HG03565 (cell line): ENCODE measurements around the gene ST7.
A peak's percentile ranks its signal among the peaks of the same experiment; 100 is the strongest.

ENCODE experiments used
- ATAC-seq: cut with Tn5 transposase; IDR thresholded peaks from one replicate; pipeline ENCODE4 v1.9.1; 2021; ENCODE audit warnings: mild to moderate bottlenecking, moderate library complexity; ENCODE audit not compliant: unreplicated experiment

The ST7 gene

DNA sequence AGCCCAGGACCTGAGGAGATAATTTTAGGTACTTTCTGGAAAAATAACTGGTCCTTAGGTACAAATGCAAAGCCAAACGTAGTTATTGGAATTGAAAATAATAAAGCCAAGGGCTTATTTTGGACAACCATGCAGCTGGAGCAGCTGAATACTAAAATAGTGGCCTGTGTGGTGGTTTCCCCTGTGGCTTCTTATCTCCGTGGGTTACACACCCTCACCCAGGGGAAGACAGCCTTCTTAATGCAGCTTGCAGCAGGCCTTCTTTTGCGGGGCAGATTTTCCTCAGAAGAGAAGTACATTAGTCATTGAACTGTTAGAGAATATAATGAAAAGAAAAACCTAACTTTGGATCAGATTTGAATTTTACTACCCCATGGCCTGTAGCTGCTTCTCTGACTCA lies 133.5 kb downstream of the ST7 start:
- no peak for ATAC-seq

DNA sequence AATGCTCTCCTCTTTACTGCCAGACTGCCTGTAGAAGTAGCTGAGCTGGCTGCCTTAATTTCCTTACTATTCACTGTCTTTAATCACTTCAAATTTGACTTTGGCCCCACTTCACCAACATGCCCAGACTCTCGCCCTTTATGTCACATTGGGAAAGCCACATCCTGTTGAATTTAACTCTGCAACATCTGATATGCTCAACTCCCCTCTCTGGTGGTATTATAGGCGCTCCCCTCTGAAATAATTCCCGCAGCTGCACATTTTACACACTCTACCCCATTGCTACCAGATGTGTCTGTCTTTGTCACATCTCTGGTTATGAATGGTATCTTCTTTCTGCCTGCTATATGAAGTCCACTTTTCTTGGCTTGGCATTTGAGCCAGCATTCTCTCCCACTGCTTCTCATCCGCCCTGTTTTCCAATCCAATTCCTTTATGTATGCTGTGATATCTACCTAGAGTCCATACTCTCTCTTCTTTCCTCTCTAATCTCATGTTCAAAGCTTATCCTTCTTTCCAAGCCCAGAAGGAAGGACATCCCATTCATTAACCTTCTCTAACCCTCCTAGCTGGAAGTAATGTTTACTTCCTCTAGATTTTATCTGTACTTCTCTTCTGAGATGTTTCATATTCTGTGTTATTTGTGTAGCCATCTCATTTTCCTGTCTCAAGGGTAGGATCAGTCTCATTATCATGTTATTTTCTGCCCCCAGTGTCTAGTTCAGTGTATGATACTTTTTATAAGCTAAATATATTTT lies 134.5 kb downstream of the ST7 start:
- ATAC-seq, result no peak

DNA sequence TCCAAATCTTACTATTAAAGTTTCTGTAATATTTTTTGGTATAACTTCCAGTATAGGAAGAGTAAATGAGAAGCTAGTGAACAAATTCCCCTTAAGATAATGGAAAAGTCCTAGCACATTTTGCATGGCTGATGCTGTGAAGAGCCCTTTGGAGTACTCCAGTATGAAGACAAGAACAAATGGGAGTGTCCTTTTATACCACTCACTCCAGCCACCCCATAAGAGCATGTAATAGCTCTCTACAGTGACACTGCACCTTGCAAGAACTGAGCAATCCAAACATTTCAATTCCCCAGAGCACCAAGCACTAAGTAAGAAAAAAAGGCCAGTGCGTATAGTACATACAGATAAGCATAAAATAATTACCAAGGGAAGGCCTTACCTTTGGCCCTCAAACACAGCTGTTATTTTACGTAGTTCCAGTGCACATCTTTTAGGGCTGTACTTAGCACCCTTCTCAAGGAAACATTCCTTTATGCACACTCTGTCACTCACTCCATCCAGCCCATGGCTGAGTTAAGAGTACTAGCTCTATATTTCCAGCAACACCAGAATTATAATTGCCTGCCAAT lies 135.4 kb downstream of the ST7 start:
- ATAC-seq, result no peak

DNA sequence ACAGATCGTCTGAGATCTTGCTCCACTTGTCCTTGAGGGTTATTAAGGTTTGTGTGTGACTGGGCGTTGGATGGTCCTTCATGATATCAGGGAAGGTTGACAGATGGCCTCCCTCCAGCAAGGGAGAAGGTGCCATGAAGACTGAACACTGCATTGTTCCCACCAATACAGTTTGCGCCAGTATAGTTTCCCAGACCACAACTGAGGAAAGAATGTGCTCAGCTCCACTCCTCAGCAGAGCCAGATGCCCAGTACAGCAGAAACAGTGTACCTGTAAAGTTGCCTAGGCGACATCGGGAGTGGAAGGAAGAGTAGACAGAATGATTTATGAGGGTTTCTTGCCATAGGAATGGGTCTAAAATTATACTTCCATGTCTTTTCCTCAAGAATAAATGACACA lies 137.5 kb downstream of the ST7 start:
- ATAC-seq, result no peak

DNA sequence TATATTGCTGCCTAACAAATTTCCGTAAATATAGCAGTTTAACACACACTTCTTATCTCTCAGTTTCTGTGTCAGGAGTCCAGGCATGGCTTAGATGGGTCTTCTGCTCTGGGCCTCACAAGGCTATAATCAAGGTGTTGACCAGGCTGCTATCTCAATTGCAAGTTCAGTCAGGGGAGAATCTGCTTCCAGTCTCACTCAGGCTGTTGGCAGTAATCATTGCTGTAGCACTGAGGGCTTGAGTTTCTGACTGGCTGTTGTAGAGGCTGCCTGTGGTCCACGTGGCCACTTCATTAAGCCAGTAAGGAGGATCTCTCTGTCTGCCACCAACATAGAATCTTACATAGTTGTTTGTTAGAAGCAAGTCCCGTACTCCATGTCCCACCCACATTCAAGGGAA lies 138.4 kb downstream of the ST7 start:
- no peak for ATAC-seq

DNA sequence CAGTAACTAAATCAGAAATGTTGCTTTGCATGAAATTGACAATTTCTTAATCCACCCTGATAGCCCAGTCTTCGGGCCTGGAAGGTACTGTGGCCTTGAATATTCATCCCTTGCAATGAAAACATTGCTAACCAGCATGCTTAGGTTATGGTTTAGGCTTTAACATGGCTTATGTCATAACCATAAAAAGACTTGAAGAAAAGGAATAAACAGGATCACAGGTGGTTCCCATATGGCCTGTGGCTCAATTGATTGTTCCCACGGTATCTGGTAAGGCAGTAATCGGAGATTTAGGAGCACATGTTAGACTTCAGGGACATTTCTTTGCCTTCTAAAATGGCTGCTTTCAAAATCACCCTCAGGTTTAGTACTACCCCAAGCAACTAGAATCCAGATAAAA lies 139.5 kb downstream of the ST7 start:
- ATAC-seq, result no peak

DNA sequence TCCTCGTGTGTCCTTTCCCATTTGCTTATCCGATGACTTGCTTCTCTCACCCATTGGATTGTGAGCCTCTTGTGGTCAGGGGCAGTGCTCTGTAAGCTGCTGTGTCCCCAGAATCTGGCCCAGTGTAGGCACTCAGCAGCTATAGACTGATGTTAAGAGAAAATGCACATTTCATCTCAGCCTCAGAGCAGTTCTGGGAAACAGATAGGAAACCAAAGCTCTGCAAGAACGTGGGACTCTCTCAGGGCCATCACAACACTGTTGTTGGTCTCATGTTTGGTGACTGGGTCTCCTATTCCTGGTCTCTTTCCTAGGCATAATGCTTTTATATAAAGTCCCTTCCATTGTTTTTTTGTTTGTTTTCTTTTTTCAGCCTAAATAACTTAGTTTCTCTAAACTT lies 141.2 kb downstream of the ST7 start:
- no peak for ATAC-seq

DNA sequence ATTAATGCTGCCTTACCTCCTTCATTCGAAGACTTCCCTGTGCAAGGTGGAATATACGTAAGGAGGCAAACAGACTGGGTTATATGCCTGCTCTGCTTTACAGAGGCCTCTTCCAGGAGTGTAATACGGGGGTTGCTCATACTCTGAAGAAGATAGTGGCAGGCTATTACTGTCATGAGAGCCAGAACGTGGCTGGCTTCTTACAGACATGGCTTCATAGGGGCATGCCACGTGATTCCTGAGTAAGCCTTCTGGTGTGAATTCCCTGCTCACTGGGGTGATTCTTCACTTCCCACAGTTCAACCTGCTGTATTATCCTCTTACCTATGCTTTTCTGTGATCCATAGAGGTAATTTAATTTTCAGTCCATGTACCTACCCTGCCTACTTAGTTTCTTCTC lies 141.8 kb downstream of the ST7 start:
- ATAC-seq, result no peak

DNA sequence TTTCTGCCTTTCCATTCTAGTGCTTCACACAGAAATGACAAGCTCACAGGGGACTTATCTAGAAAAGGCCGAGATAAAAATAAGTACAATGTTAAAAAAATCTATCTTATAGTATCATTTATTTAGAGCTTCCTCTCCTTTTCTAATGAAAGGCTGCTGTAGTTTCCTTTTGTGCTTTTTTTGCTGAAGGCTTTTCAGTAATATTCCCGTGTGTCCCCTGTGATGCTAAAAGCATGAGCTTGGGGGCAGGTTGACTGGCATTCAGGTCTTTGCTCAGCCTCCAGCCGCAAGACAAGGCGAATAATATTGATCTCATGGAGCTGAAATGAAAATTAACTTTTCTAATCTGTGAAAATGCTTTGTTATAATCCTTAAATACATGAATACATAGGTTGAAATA lies 143.0 kb downstream of the ST7 start:
- ATAC-seq, result no peak

DNA sequence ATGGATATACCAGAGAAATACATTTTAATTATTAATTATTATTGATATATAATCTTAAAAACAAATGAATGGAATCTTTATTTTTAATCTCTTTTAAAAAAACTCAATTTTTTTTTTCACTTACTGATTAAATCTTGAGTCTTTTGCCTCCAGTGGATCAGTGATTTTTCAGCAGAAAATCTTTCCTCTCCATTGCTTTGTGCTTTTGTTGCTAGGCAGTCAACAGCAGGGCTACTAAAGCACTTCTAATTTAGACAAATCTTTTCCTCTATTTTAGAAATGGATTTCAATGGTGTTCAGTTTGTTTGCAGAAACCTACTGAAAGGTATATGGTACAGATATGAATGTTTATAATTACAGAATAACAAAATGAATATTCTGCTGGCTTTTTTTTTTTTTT lies 143.6 kb downstream of the ST7 start:
- ATAC-seq, result no peak

DNA sequence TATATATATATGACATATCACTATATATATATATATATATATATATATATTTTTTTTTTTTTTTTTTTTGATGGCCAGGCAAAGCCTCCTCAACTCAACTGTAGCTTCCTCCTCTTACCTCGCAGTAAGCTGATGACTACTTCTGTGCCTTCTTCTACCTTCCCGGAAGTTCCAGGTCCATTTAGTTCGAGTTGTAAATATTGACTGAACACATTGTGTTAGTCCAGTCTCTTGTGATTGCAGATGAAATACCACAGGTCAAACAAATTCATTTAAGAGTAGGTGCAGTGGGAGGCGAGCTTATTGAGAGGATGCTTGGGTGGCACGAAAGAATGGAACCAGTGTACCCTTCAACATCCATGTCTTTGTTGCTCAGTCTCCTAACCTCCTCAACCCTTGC lies 144.6 kb downstream of the ST7 start:
- ATAC-seq, result no peak

DNA sequence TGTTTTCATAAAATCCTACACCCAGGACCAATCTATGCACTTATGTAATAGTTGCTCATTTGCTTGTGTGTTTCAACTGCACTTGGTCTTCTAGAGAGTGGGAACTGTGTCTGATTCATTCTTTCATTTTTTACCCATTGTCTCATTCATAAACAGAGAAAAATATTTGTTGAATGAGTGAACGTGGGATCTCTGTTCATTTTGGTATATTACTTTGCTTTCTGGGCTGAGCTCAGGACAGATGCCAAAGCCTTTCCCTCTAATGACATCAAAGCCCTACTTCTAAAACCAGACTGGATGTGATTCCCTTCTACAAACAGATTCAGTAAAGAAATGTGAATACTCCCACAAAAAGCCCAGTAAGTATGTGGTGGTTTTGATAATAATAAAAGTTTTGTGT lies 145.2 kb downstream of the ST7 start:
- no peak for ATAC-seq

DNA sequence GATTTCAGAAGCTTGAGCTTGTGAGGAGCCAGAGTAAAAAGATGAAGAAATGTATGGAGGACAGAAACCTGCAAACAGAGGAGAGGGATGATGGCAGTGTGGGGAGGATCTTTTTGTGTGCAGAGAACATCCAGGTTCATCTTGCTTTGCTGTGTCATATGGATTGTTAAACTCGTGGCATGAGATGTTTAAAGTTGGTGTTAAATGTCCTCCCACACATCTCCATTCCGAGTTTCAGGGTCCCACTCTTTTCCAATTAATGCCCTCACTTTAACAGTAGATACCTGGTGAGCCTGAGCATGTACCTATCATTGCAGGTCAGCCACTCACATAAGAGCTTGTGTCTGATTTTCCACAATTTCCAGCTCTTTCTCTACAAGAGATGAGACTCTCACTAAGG lies 147.7 kb downstream of the ST7 start:
- ATAC-seq, result no peak

DNA sequence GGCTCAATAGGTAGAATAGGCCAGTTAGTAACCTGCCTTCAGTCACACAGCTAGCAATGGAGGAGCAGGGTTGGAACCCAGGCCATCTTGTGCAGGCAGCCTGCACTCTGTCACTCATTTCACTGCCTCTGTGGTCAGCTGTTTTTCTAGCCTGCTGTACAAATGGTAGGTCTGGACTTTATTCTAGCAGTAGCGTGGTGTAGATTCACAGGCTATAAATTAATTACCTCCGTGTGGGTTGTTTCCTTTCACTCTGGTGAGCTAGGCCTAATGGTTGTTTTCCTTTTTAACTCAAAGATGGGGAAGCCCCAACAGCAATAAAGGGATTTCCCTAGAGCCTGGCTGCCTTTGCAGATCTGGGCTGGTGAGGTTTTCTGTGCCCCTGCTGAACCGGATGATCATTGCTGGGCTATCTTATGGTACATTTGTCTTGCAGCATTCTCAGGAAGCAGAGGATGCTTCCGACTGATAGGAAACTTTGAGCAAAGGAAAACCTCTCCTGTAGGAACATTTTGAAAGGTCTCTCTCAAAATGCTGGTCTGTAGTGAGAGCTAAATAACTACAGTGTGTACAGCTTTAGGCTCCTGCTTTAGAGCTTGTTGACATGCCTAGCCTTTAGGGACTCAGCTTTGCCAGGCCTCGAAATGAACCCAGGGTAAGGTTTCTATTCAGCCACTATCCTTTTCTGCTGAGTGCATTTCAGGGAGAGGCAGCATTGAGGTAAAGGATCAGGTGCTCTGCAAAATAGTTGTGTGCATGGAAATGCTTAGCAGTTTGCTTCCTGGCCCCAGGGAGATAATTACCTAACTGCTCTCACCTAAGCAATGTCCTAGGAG lies 157.4 kb downstream of the ST7 start:
- ATAC-seq, result peak; percentile 90

DNA sequence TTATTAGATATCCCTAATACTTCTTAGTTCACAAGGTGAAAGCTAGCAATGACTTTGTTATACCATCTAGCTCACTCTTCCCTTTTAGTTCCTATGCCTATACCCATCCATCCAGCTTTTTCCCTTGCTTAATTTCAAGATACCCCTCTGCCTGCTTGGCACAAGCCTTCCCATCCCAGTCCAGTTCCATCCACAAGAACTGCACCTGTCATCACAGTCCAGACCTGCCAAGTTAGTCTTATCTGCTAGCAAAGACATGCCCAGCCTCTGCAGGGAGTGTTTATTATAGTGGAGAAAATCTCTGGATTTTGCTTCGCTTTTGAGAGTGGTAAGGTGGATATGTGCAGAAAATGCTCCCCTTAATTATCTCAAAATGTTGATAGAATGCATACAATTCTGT lies 158.2 kb downstream of the ST7 start:
- no peak for ATAC-seq

DNA sequence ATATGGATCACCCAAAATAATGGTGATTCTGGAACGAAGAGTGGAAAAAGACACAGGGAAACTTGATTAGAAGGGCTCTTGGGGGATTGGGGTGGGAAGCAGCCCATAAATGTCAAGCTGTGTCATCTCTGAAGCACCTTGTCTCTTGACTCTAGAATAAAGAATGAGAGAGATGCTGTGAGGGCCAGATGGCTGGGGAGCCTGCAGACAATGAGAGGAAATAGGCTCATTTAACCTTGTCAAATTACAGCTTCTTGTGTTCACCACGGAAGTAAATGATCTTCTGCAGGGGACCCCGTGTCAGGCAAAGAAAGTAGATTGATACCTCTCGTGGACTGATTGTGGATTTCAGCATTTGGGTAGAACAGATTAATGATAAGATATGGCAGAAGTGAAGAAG lies 159.3 kb downstream of the ST7 start:
- ATAC-seq, result no peak

DNA sequence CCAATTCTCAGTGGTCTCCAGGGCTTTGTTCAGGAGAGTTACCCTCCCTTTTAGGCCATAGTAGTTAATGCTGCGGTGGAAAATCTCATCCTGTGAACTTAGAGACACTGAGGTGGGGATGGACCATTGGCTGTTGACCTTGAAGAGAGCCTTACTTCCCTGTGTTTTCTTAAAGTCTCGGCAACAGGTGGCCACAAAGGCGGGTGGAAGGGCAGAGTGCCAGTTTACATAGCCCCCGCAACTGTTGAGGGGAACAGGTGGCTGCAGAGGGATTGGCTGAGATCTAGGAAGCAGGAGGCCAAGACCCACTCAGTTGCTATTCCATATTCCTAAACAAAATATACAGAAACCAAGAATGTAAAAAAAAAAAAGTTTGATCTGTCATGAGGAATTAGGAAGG lies 160.6 kb downstream of the ST7 start:
- no peak for ATAC-seq

DNA sequence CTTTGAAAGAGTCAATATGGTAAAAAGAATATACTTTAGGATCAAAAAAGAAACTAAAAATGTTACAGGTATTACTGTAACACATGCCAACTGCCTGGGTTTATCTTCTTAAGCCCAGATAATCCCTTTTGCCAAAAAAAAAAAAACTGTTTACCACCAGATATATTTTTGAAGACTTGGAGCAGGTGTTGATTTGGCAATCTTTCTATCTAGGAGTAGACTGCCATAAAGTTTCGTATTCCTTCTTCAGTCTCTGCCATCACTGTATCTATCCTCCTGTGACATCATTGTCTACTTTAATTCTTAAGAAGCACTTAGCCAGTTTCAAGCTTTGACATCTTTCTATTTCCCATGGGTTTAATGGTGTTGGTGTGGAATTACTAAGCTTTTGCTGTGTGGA lies 161.0 kb downstream of the ST7 start:
- no peak for ATAC-seq

DNA sequence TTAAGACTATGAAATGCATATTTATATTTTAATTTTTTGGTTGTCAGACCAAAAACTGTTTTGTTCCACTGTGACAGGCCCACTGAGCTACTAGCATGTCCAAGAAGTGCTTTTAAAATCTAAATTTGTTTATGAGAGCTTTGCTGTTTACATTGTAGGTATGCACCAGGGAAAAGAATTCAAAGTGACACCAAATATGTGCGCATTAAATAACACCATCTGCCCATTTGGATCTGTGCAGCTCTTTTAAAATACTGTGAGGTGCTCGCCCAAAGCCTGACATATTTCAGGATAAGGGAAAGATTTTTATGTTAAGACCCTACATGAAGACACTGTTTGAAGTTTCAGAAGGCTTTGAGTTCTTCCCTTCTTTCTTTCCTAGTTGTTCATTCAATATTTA lies 162.9 kb downstream of the ST7 start:
- no peak for ATAC-seq

DNA sequence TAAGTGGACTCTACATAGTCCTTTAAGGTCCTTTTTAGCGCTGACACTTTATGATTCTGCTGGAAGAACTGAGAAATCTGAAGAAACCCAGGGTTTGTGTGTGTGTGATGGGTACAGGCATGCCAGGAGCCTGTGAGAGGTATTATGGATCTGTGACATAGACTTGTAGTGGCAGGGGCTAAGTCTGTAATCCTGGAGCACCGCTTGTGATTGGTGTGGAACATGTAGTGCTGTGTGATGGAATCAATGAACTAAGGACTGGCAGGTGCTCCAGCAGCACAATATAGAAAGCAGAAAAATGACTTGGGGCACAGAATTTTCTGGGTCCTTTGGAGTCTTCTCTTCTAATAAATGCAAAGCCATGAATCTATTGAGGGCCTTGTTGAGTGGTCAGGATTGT lies 163.9 kb downstream of the ST7 start:
- ATAC-seq, result no peak

DNA sequence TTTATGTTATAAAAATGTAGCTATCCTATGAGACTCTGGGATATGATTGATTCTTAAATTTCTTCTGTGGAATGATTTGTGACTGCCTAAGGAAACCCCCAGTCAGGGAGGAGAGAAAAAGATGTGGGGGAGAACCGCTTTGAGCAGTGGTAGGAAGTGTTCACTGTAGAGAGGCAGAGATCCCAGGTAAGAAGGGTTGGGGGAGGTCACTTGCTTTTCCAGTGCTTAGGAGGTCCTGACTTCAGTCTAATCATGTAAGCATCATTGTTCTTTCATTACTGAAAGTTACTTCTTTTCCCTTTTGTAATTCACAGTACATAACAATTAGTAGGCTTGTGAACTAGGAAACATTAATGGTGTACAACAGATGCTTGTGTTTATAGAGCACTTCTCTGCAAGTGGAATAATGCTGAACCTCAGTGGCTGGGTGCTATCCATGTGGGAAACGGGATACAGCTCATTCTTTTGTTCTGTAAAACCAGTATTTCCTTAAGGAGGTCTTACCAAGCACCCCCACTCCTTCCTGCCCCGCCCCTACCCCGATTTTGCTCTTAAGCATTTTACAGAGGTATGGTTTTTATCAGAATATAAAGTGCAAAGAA lies 165.4 kb downstream of the ST7 start:
- no peak for ATAC-seq
